HepG2 (cell line): Measurements from ENCODE around the gene BCORL1. TPM values are rescaled to one million over a fixed set of nuclear protein-coding genes. Genes with fewer than 3 reads are reported as not detected.
A peak's percentile ranks its signal among the peaks of the same experiment; 100 is the strongest.

Source experiments
- ARNTL ChIP-seq: sonication (generic); formaldehyde crosslinking; IDR thresholded peaks from 2 replicates; pipeline ENCODE4 v1.4.0; 2020; ENCODE audit warnings: mild to moderate bottlenecking, missing genetic modification reagents
- GTF2F1 ChIP-seq: fragments of 150-350 bp; IDR thresholded peaks from 2 replicates; pipeline ENCODE4 v1.6.1; 2014; ENCODE audit warnings: low read length
- MYC ChIP-seq: sonication (generic); formaldehyde crosslinking; IDR thresholded peaks from 2 replicates; pipeline ENCODE4 v1.9.0; 2021; ENCODE audit warnings: missing genetic modification reagents, borderline replicate concordance
- SP140L ChIP-seq: sonication (generic); formaldehyde crosslinking; IDR thresholded peaks from 2 replicates; pipeline ENCODE4 v1.4.0; 2020; ENCODE audit warnings: missing genetic modification reagents, borderline replicate concordance
- ZFP37 ChIP-seq: sonication (generic); formaldehyde crosslinking; IDR thresholded peaks from 2 replicates; pipeline ENCODE4 v1.4.0; 2020; ENCODE audit warnings: missing genetic modification reagents, borderline replicate concordance
- ZFX ChIP-seq: sonication (generic); formaldehyde crosslinking; IDR thresholded peaks from 2 replicates; pipeline ENCODE4 v1.4.0; 2020; ENCODE audit warnings: mild to moderate bottlenecking, low read depth, missing genetic modification reagents, moderate library complexity
- ZNF224 ChIP-seq: sonication (generic); formaldehyde crosslinking; IDR thresholded peaks from 2 replicates; pipeline ENCODE4 v1.5.0; 2020; ENCODE audit warnings: mild to moderate bottlenecking, missing genetic modification reagents
- ZNF326 ChIP-seq: sonication (generic); formaldehyde crosslinking; IDR thresholded peaks from 2 replicates; pipeline ENCODE4 v1.4.0; 2020; ENCODE audit warnings: missing genetic modification reagents, borderline replicate concordance
- ZNF558 ChIP-seq: sonication (generic); formaldehyde crosslinking; IDR thresholded peaks from 2 replicates; pipeline ENCODE4 v1.9.0; 2022; ENCODE audit warnings: mild to moderate bottlenecking, missing genetic modification reagents, borderline replicate concordance
- ZNF709 ChIP-seq: sonication (generic); formaldehyde crosslinking; IDR thresholded peaks from 2 replicates; pipeline ENCODE4 v1.5.0; 2020; ENCODE audit warnings: mild to moderate bottlenecking, missing genetic modification reagents
- ZNF747 ChIP-seq: sonication (generic); formaldehyde crosslinking; IDR thresholded peaks from 2 replicates; pipeline ENCODE4 v1.8.1; 2023; ENCODE audit warnings: missing genetic modification reagents, mild to moderate bottlenecking, borderline replicate concordance
- ZNF792 ChIP-seq: IDR thresholded peaks from 2 replicates; pipeline ENCODE4 v1.6.1; 2016
- ZSCAN20 ChIP-seq: sonication (generic); formaldehyde crosslinking; IDR thresholded peaks from 2 replicates; pipeline ENCODE4 v1.4.0; 2020; ENCODE audit warnings: missing genetic modification reagents, mild to moderate bottlenecking, borderline replicate concordance
- polyA plus RNA-seq, 8 experiments: library from polyadenylated mRNA; depleted of rRNA in 3 of 8; stranded (reverse) in 7 of 8; unstranded in 1 of 8; fragments of >200 nt; fragmentation: Illumina TruSeq in 4 of 8; extraction: Trizol in 4 of 8; gene quantifications; 2 replicates each; pipeline versions ENCODE4 v1.2.1 to v1.2.3, GENCODE V29; 2011 to 2016; ENCODE audit warnings: low read depth in 4 of 8, missing spikeins in 1 of 8, mixed read lengths in 1 of 8; ENCODE audit not compliant: insufficient read depth in 1 of 8
- total RNA-seq, 5 experiments: library from RNA; depleted of rRNA; stranded (reverse); fragments of >200 nt; fragmentation: Illumina TruSeq; extraction: Trizol; gene quantifications; 2 replicates each; pipeline ENCODE4 v1.2.3, GENCODE V29; 2016; ENCODE audit warnings: low read depth in 1 of 5
- TF ChIP-seq, protein P1 (sequence below): sonication (generic); formaldehyde crosslinking; IDR thresholded peaks from 2 replicates; pipeline ENCODE4 v1.4.0; 2020; ENCODE audit warnings: missing genetic modification reagents
- TF ChIP-seq, protein P2 (sequence below): sonication (generic); formaldehyde crosslinking; IDR thresholded peaks from 2 replicates; pipeline ENCODE4 v1.9.0; 2021; ENCODE audit warnings: mild to moderate bottlenecking, missing genetic modification reagents
- TF ChIP-seq, protein P3 (sequence below): sonication (generic); formaldehyde crosslinking; IDR thresholded peaks from 2 replicates; pipeline ENCODE4 v1.5.1; 2020; ENCODE audit warnings: mild to moderate bottlenecking, missing genetic modification reagents, moderate library complexity

The BCORL1 gene
- total and polyA plus RNA-seq, 2 of the 13 experiments (the other 11 are each of a cell fraction or from before 2014, with no cell fraction given): 0.67 to 1.4 TPM

DNA sequence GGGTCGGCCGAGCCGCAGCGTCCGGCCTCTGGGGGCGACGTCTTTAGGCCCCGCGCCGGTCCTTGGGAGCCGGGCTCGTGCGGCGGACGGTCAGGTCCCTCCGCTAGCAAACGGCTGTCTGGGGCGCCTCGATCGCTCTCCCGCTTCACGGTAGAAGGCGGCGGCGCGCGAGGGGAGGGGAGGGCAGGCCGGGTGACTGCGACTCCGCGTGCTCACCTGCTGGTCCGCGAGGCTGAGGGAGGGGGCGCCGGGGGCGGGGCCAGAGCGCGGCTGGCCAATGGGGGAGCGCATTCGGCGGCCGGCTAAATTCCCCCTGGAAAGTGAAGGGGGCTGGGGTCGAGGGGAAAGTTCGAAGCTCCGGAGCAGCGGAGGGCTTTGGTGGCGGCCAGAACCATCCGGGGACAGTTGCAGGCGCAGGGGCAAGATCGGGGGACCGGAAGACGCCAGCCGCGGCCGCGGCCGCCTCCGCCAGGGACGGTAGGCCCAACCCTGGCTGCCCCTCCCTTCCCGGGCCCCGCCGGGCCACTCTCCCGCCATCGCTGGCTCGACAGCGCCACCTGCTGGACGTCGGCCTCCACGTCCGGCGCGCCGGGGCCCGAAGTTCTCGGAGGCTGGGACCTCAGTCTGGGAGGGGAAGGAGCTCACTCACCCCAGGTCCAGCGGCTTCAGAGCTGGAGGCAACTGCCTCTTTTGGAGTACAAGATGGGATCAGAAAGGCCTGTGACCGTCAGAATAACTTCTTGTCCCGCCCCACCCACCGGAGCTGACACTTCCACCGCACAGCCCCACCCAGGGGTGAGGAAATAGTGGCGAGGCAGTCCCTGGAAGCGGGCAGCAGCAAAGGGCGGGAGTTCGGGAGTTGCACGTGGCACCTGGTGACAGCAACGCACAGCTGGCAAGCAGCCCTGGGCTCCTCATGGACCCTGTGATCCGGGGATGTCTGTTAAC is 78.0 kb downstream of the BCORL1 start (continued):
- TF ChIP-seq, protein P1, sequence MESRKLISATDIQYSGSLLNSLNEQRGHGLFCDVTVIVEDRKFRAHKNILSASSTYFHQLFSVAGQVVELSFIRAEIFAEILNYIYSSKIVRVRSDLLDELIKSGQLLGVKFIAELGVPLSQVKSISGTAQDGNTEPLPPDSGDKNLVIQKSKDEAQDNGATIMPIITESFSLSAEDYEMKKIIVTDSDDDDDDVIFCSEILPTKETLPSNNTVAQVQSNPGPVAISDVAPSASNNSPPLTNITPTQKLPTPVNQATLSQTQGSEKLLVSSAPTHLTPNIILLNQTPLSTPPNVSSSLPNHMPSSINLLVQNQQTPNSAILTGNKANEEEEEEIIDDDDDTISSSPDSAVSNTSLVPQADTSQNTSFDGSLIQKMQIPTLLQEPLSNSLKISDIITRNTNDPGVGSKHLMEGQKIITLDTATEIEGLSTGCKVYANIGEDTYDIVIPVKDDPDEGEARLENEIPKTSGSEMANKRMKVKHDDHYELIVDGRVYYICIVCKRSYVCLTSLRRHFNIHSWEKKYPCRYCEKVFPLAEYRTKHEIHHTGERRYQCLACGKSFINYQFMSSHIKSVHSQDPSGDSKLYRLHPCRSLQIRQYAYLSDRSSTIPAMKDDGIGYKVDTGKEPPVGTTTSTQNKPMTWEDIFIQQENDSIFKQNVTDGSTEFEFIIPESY (CRISPR knock-in tag): peak; percentile 52; the same call in 1 of the 2 replicates
- peak; percentile 72; the same call in 1 of the 2 replicates for TF ChIP-seq ZFX (CRISPR knock-in tag)
- TF ChIP-seq ZNF747 (CRISPR knock-in tag): no peak
- TF ChIP-seq ZNF224 (CRISPR knock-in tag): no peak
- no peak for TF ChIP-seq GTF2F1
- no peak for TF ChIP-seq ZNF709 (CRISPR knock-in tag)
- 0 out of 2 replicates have a peak, but pooled peaks have one; percentile 36 for TF ChIP-seq ZNF792
- TF ChIP-seq ZNF558: no peak
- TF ChIP-seq MYC: peak; percentile 55
- TF ChIP-seq ZFP37 (CRISPR knock-in tag): no peak
- no peak for TF ChIP-seq SP140L
- no peak for TF ChIP-seq ZNF326 (CRISPR knock-in tag)
- TF ChIP-seq ARNTL (CRISPR knock-in tag): 0 out of 2 replicates have a peak, but pooled peaks have one; percentile 34
- TF ChIP-seq ZSCAN20 (CRISPR knock-in tag): no peak
- TF ChIP-seq, protein P2, sequence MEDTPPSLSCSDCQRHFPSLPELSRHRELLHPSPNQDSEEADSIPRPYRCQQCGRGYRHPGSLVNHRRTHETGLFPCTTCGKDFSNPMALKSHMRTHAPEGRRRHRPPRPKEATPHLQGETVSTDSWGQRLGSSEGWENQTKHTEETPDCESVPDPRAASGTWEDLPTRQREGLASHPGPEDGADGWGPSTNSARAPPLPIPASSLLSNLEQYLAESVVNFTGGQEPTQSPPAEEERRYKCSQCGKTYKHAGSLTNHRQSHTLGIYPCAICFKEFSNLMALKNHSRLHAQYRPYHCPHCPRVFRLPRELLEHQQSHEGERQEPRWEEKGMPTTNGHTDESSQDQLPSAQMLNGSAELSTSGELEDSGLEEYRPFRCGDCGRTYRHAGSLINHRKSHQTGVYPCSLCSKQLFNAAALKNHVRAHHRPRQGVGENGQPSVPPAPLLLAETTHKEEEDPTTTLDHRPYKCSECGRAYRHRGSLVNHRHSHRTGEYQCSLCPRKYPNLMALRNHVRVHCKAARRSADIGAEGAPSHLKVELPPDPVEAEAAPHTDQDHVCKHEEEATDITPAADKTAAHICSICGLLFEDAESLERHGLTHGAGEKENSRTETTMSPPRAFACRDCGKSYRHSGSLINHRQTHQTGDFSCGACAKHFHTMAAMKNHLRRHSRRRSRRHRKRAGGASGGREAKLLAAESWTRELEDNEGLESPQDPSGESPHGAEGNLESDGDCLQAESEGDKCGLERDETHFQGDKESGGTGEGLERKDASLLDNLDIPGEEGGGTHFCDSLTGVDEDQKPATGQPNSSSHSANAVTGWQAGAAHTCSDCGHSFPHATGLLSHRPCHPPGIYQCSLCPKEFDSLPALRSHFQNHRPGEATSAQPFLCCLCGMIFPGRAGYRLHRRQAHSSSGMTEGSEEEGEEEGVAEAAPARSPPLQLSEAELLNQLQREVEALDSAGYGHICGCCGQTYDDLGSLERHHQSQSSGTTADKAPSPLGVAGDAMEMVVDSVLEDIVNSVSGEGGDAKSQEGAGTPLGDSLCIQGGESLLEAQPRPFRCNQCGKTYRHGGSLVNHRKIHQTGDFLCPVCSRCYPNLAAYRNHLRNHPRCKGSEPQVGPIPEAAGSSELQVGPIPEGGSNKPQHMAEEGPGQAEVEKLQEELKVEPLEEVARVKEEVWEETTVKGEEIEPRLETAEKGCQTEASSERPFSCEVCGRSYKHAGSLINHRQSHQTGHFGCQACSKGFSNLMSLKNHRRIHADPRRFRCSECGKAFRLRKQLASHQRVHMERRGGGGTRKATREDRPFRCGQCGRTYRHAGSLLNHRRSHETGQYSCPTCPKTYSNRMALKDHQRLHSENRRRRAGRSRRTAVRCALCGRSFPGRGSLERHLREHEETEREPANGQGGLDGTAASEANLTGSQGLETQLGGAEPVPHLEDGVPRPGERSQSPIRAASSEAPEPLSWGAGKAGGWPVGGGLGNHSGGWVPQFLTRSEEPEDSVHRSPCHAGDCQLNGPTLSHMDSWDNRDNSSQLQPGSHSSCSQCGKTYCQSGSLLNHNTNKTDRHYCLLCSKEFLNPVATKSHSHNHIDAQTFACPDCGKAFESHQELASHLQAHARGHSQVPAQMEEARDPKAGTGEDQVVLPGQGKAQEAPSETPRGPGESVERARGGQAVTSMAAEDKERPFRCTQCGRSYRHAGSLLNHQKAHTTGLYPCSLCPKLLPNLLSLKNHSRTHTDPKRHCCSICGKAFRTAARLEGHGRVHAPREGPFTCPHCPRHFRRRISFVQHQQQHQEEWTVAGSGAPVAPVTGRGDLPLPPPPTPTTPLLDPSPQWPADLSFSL (CRISPR knock-in tag): no peak
- TF ChIP-seq, protein P3, sequence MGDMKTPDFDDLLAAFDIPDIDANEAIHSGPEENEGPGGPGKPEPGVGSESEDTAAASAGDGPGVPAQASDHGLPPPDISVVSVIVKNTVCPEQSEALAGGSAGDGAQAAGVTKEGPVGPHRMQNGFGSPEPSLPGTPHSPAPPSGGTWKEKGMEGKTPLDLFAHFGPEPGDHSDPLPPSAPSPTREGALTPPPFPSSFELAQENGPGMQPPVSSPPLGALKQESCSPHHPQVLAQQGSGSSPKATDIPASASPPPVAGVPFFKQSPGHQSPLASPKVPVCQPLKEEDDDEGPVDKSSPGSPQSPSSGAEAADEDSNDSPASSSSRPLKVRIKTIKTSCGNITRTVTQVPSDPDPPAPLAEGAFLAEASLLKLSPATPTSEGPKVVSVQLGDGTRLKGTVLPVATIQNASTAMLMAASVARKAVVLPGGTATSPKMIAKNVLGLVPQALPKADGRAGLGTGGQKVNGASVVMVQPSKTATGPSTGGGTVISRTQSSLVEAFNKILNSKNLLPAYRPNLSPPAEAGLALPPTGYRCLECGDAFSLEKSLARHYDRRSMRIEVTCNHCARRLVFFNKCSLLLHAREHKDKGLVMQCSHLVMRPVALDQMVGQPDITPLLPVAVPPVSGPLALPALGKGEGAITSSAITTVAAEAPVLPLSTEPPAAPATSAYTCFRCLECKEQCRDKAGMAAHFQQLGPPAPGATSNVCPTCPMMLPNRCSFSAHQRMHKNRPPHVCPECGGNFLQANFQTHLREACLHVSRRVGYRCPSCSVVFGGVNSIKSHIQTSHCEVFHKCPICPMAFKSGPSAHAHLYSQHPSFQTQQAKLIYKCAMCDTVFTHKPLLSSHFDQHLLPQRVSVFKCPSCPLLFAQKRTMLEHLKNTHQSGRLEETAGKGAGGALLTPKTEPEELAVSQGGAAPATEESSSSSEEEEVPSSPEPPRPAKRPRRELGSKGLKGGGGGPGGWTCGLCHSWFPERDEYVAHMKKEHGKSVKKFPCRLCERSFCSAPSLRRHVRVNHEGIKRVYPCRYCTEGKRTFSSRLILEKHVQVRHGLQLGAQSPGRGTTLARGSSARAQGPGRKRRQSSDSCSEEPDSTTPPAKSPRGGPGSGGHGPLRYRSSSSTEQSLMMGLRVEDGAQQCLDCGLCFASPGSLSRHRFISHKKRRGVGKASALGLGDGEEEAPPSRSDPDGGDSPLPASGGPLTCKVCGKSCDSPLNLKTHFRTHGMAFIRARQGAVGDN (CRISPR knock-in tag): peak; percentile 85
